B cell (primary cell): ENCODE results near the gene KLF4.

Source experiments
- EZH2 ChIP-seq: IDR thresholded peaks from 2 replicates; pipeline ENCODE4 v1.6.1; 2012; ENCODE audit warnings: borderline replicate concordance, low read depth, mild to moderate bottlenecking, moderate library complexity, low read length; ENCODE audit not compliant: insufficient read depth, poor library complexity, severe bottlenecking
- TF ChIP-seq, protein P1 (sequence below): fragments of 200-600 bp; IDR thresholded peaks from one replicate; pipeline ENCODE4 v1.8.0; 2022; ENCODE audit warnings: antibody characterized with exemption, mild to moderate bottlenecking

DNA sequence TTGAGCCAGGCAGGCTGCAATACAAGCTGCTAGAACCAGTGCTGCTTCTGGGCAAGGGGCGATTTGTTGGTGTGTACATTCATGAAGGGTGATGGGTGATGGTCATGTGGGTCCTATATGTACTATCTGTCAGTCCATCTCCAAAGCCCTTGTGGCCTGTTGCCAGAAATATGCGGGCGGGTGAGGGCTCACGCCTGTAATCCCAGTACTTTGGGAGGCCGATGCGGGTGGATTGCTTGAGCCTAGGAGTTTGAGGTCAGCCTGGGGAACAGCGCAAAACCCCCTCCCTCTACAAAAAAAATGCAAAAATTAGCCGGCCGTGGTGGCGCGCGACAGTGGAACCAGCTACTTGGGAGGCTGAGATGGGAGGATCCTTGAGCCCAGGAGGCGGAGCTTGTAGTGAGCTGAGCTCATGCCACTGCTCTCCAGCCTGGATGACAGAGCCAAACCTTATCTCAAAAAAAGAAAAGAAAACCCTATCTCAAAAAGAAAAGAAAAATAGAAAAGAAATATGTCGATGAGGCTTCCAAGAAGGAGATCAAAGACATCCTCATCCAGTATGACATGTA, 45.0 kb upstream of the KLF4 start:
- TF ChIP-seq, protein P1, sequence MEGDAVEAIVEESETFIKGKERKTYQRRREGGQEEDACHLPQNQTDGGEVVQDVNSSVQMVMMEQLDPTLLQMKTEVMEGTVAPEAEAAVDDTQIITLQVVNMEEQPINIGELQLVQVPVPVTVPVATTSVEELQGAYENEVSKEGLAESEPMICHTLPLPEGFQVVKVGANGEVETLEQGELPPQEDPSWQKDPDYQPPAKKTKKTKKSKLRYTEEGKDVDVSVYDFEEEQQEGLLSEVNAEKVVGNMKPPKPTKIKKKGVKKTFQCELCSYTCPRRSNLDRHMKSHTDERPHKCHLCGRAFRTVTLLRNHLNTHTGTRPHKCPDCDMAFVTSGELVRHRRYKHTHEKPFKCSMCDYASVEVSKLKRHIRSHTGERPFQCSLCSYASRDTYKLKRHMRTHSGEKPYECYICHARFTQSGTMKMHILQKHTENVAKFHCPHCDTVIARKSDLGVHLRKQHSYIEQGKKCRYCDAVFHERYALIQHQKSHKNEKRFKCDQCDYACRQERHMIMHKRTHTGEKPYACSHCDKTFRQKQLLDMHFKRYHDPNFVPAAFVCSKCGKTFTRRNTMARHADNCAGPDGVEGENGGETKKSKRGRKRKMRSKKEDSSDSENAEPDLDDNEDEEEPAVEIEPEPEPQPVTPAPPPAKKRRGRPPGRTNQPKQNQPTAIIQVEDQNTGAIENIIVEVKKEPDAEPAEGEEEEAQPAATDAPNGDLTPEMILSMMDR: no peak
- no peak for TF ChIP-seq EZH2
